HG03066 (cell line): ENCODE data around the gene HTR1B.

ENCODE experiments used
- ATAC-seq: cut with Tn5 transposase; IDR thresholded peaks from one replicate; pipeline ENCODE4 v1.9.1; 2021; ENCODE audit warnings: low read depth; ENCODE audit not compliant: unreplicated experiment

Gene HTR1B

DNA sequence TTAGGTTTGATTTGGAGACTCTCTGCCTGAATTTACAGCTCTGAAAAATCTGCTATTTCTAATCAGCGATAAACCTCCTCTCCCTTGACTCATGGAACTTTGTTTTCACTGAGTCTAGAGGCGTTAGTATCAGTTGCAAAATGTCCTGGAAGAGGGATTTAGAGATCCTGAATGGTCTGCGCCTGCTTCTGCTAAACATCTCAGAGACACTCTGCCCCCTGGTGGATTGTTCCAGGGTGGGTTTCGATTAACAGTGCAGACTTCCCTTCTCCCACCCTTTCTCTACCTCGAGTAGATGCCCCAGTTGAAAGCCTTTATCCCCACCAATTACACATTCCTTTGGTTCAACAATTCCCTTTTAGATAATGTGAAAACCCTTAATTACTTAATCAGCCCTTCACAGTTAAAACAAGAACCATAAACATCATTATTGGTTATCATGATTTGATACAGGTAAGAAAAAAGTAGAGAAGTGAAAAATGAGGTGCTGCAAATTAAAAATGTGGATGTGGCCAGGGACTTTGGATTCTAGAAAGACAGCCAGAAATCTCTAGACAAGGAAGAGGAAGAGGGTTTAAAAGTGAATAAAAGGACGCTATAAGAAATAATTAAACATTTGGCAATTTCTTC, 5.5 kb downstream of the HTR1B start:
- ATAC-seq = peak; percentile 83

DNA sequence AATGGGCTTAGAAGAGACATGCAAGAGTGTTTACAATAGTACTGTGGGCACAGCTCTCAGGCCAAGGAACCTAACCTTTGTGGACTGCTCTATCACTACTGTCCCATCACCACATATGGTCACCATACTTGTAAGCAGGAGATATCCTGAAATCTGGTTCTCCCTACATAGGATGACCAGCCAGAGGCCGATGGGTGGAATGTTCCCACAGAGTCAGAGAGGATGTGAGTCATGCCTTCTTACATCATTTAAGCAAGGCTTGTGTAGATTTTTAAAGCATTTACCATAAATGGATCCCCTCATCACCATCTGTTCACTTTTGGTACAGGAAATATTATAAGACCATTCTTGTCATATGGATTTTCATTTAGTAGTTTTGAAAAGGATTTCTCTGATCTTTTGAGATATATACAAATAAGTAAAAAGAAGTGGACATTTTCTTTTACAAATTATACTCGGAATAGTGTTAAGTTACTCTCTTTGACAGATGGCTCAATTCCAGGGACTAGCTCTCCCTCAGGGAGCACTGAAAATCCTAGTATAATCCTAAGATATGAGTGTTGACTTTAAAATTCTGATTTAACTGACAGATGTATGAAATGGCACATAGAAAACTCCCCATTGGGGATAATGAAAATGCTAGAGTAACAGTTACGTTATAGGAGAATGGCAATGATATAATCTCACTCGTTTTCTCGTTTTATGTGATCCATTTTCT, 6.6 kb downstream of the HTR1B start:
- ATAC-seq = no peak

GRCh38 chr6:77455271-77455670, 8.0 kb downstream of the HTR1B start:
- ATAC-seq = no peak

- ATAC-seq = no peak
Measured at GRCh38 chr6:77454386-77454785, 8.9 kb downstream of the HTR1B start.

DNA sequence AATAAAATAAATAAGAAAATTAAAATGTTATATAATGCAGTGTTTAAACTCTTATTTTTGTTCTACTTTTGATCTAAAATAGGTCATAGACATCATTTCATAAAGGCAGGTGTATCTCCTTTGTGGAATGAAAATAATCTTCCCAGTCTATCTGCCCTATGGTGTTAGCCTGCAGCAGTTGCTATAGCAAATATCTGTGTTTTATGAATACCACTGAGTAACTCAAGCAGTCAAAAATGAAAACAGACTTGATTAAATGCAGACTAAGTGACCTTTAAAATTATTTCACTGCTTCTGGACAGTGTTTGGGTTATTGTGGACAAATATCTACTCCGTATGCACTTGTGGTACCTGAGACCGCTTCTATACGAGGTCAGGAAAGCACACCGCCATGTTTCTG, 11.8 kb downstream of the HTR1B start:
- ATAC-seq = no peak

DNA sequence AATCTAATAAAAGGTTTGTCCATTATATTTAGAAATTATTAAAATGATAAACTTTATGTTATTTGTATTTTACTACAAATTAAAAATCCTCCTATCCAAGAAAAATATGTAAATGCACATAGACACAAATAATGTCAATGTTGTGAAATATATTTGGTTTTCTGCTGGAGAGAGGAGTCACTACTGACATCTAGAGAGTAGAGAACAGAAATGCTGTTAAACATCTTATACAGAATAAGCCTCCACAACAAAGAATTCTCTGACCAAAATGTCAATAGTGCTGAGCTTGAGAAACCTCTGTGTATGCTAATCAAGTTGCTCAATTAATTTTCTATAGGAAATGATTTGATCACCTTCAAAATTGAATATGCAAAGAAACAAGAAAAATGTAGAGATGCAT, 12.4 kb downstream of the HTR1B start:
- ATAC-seq = no peak

GRCh38 chr6:77448546-77448945, 14.7 kb downstream of the HTR1B start:
- ATAC-seq = no peak

GRCh38 chr6:77447254-77447653, 16.0 kb downstream of the HTR1B start:
- no peak for ATAC-seq

- no peak for ATAC-seq
Measured at GRCh38 chr6:77446249-77446648, 17.0 kb downstream of the HTR1B start.

- ATAC-seq = no peak
Measured at GRCh38 chr6:77445214-77445613, 18.1 kb downstream of the HTR1B start.

- ATAC-seq = no peak
Measured at GRCh38 chr6:77440206-77440976, 22.9 kb downstream of the HTR1B start.

GRCh38 chr6:77433888-77434287, 29.4 kb downstream of the HTR1B start:
- no peak for ATAC-seq

DNA sequence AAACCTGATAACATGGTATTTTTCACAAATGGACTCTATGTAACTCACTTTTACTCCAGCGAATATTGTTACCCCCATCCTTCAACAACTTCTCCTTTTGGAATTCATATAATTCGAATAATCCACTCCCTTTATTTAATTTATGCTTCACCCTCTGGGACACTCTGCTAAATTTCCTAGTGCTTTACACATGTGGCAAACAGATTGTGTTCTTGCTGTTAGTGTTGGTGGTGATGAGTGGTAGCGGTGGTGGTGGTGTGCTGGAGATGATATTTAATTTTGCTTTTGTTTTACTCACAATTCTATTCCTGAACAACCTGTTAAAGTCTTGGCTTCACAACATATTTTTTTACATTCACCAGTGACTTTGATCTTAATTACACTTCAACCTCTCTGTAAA, 32.8 kb downstream of the HTR1B start:
- ATAC-seq = no peak

DNA sequence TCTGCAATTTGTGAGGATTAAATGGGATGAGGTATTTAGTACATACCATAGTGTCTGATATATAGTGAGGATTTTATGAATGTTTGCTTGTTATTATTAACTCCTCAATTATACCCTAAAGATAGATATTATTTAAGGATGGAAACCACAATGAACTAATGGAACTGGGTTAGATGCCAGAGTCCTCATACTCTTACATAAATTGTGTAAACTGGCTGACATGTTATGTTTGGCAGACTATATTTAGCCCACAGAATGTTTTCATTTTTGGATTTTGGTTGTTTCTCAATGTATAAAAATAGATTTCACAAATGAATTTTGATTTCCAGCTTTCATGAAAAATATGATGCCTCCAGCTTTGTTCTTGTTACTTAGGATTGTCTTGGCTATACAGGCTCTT, 37.6 kb downstream of the HTR1B start:
- no peak for ATAC-seq

DNA sequence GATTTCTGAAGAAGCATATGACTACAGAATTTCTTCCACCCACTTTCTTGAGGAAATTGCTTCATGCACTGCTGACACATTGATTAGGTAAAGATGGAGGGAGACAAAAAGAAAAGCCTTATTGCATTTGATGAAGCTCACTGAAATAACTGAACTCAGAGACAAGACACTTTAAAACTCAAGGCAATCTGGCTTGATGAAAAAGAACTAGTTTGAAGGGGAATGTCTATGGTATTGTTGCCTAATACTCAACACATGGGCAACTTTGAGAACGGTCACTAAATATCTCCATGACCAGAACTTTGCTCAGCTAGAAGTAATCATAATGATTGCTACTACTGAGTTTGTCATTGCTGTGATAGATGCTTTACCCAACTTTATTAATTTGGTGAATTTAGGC, 38.1 kb downstream of the HTR1B start:
- ATAC-seq = no peak

DNA sequence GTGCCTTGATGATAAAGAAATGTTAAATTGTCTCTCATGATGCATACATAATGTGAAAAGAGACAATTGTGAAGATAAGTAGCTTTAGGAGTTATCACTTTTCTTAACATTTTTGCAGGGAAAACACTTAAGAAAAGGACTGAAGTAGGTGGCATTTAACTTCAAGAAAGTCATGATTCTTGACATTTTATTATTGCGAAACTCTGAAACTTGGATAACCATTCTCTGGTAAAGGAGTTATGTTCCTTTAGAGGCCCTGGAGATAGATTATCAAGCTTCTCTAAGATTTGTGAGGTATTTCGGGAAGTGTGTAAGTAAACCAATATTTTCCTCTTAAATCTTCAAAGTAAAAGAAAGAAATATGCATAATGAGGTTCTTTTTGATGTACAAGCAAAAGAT, 38.5 kb downstream of the HTR1B start:
- no peak for ATAC-seq

DNA sequence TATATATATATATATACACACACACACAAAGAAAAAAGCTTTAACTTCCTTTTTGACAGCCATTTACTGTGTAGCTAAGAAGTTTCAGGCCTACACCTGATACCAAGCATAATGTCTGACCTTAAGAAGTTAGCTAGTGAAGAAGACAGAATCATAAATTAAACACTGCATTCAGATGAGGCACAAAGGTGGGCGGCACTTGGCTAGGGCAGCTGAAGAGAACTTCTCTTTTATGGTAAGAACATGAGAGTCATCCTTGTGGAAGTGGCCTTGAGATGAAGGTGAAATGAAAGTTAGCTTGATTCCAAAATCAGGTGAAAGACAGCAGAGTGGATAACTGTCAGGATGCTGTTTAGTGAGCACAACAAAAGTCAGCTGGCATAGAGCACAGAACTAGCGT, 46.5 kb downstream of the HTR1B start:
- no peak for ATAC-seq

DNA sequence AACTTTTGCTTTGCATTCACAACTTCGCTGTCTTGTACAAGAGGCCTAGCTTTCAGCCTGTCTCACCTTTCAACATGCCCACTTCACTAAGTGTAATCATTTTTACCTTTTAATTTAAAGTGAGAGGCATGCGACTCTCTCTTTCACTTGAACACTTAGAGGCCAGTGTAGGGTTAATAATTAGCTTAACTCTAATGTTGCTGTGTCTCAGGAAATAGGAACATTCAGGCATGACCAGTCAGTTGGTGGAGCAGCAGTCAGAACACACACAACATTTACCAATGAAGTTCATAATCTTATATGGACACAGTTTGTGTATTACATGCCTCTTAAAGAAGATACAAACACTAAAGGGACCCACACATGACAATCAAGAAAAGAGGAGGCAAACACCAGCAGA, 47.6 kb downstream of the HTR1B start:
- ATAC-seq = peak; percentile 76
